IMR-90 (cell line): Measurements from ENCODE around the gene ARHGAP15. TPM values are rescaled to one million over a fixed set of nuclear protein-coding genes. Genes with fewer than 3 reads are reported as not detected.

ENCODE experiments used
- ATAC-seq: fragments of 200-7000 bp; cut with Tn5 transposase; 2 replicates; pipeline ENCODE4 v1.9.1; 2020; ENCODE audit warnings: low read depth, mild to moderate bottlenecking, moderate library complexity
- BruUV-seq: library from RNA; stranded (reverse); fragments of 400-500 nt; replicated peaks from 2 replicates; lab custom pipeline; 2021; lab: Mats Ljungman, UMichigan
- CTCF ChIA-PET: fragments of 300-600 bp; formaldehyde crosslinking; extraction: SDS; loops from one replicate; lab custom pipeline; 2021; ENCODE audit warnings: antibody characterized with exemption; lab: Yijun Ruan, JAX
- POLR2A ChIA-PET: fragments of 300-600 bp; sonication (Branson Sonifier 250); formaldehyde crosslinking; loops from one replicate; lab custom pipeline; 2022; ENCODE audit warnings: antibody characterized with exemption; ENCODE audit not compliant: unreplicated experiment; lab: Charles Lee
- DNase-seq: peaks from one replicate; pipeline ENCODE4 v3.0.0; 2013
- H2AFZ ChIP-seq: replicated peaks from 2 replicates; pipeline ENCODE3; 2013; ENCODE audit warnings: low read length, mild to moderate bottlenecking; ENCODE audit not compliant: poor library complexity
- H2AK5ac ChIP-seq: 2 replicates; pipeline ENCODE4 v1.6.1; 2013; ENCODE audit warnings: low read depth, low read length, inconsistent platforms
- H2AK9ac ChIP-seq: replicated peaks from 2 replicates; pipeline ENCODE3; 2013; ENCODE audit warnings: mild to moderate bottlenecking, low read depth, low read length, moderate library complexity; ENCODE audit not compliant: poor library complexity
- H2BK120ac ChIP-seq: 2 replicates; pipeline ENCODE4 v1.6.1; 2013; ENCODE audit warnings: low read depth, low read length, inconsistent platforms
- H2BK15ac ChIP-seq: 3 replicates; pipeline ENCODE4 v1.6.1; 2013; ENCODE audit warnings: low read depth, low read length, inconsistent platforms
- H2BK20ac ChIP-seq: 2 replicates; pipeline ENCODE4 v1.6.1; 2013; ENCODE audit warnings: low read depth, mild to moderate bottlenecking, inconsistent platforms, low read length, moderate library complexity
- H2BK5ac ChIP-seq: 2 replicates; pipeline ENCODE4 v1.6.1; 2013; ENCODE audit warnings: mild to moderate bottlenecking, low read depth, low read length, inconsistent platforms; ENCODE audit not compliant: poor library complexity, severe bottlenecking
- H3K14ac ChIP-seq: replicated peaks from 2 replicates; pipeline ENCODE4 v1.6.1; 2013; ENCODE audit warnings: low read depth, low read length, inconsistent platforms
- H3K18ac ChIP-seq: 2 replicates; pipeline ENCODE4 v1.6.1; 2013; ENCODE audit warnings: low read depth, low read length, control low read depth
- H3K23ac ChIP-seq: 2 replicates; pipeline ENCODE4 v1.6.1; 2013; ENCODE audit warnings: low read depth, low read length, inconsistent platforms
- H3K27ac ChIP-seq: 2 replicates; pipeline ENCODE4 v1.5.1; 2013; ENCODE audit warnings: mild to moderate bottlenecking, control low read depth, low read length; ENCODE audit not compliant: insufficient read depth
- H3K27me3 ChIP-seq: 2 replicates; pipeline ENCODE4 v1.6.1; 2013; ENCODE audit warnings: low read length; ENCODE audit not compliant: control insufficient read depth, insufficient read depth
- H3K36me3 ChIP-seq: 2 replicates; pipeline ENCODE4 v1.6.1; 2013; ENCODE audit warnings: low read length, mixed read lengths; ENCODE audit not compliant: control insufficient read depth, insufficient read depth
- H3K4ac ChIP-seq: 2 replicates; pipeline ENCODE4 v1.6.1; 2013; ENCODE audit warnings: low read depth, low read length, inconsistent platforms
- H3K4me1 ChIP-seq: 2 replicates; pipeline ENCODE4 v1.6.1; 2013; ENCODE audit warnings: low read length, mixed read lengths; ENCODE audit not compliant: control insufficient read depth, insufficient read depth
- H3K4me2 ChIP-seq: 2 replicates; pipeline ENCODE4 v1.6.1; 2013; ENCODE audit warnings: low read depth, mild to moderate bottlenecking, control low read depth, low read length, moderate library complexity
- H3K4me3 ChIP-seq: 2 replicates; pipeline ENCODE4 v1.5.1; 2013; ENCODE audit warnings: low read depth, mild to moderate bottlenecking, control low read depth, low read length, moderate library complexity; ENCODE audit not compliant: insufficient read depth
- H3K56ac ChIP-seq: 2 replicates; pipeline ENCODE4 v1.6.1; 2013; ENCODE audit warnings: low read length, inconsistent platforms; ENCODE audit not compliant: insufficient read depth; ENCODE audit errors: extremely low read depth
- H3K79me1 ChIP-seq, 2 experiments: 2 replicates each; pipeline ENCODE4 v1.6.1; 2013; ENCODE audit warnings: low read length in 2 of 2, inconsistent platforms in 1 of 2, low read depth in 1 of 2
- H3K9ac ChIP-seq: 2 replicates; pipeline ENCODE4 v1.6.1; 2013; ENCODE audit warnings: low read depth, low read length, control low read depth
- H3K9me1 ChIP-seq: 2 replicates; pipeline ENCODE4 v1.6.1; 2013; ENCODE audit warnings: low read length, inconsistent platforms; ENCODE audit not compliant: insufficient read depth
- H3K9me3 ChIP-seq: 2 replicates; pipeline ENCODE4 v1.6.1; 2013; ENCODE audit warnings: low read length; ENCODE audit not compliant: control insufficient read depth, insufficient read depth
- H4K20me1 ChIP-seq: 2 replicates; pipeline ENCODE4 v1.6.1; 2013; ENCODE audit warnings: low read length, inconsistent platforms; ENCODE audit not compliant: insufficient read depth
- H4K5ac ChIP-seq: 2 replicates; pipeline ENCODE4 v1.6.1; 2013; ENCODE audit warnings: mild to moderate bottlenecking, low read depth, low read length, control low read depth
- H4K8ac ChIP-seq, 2 experiments: 2 replicates each; pipeline ENCODE4 v1.6.1; 2013; ENCODE audit warnings: low read depth in 2 of 2, low read length in 2 of 2, control low read depth in 1 of 2, inconsistent platforms in 1 of 2
- H4K91ac ChIP-seq: 2 replicates; pipeline ENCODE4 v1.6.1; 2013; ENCODE audit warnings: low read depth, low read length, inconsistent platforms; ENCODE audit not compliant: insufficient read depth
- RAD21 ChIP-seq: IDR thresholded peaks from 2 replicates; pipeline ENCODE4 v1.6.1; 2012; ENCODE audit warnings: low read length, improper control_type of control experiment
- RCOR1 ChIP-seq: IDR thresholded peaks from 2 replicates; pipeline ENCODE4 v1.6.1; 2012; ENCODE audit warnings: mild to moderate bottlenecking, low read length, improper control_type of control experiment; ENCODE audit not compliant: insufficient replicate concordance
- WGBS, 2 experiments: methylation state at CpG; one replicate each; pipeline versions ENCODE4 v1.1.5 to v1.1.7; 2013; ENCODE audit warnings: missing lambda C conversion rate in 2 of 2; ENCODE audit not compliant: insufficient read length in 1 of 2; ENCODE audit errors: extremely low coverage in 2 of 2; 5-methylcytosine and 5-hydroxymethylcytosine counted together
- dilution Hi-C: fragments of 300-500 bp; cut with HindIII; formaldehyde crosslinking; loops from one replicate; pipeline ENCODE4 v1.14.3; 2018; ENCODE audit warnings: low sequenced_read_pairs; ENCODE audit not compliant: unreplicated experiment
- in situ Hi-C: fragments of 300-500 bp; cut with MboI; formaldehyde crosslinking; loops from 3 replicates; pipeline ENCODE4 v1.14.3; 2019; ENCODE audit warnings: low sequenced_read_pairs, inconsistent platforms, mixed read lengths
- intact Hi-C: fragments of 100-400 bp; cut with micrococcal nuclease; formaldehyde crosslinking; loops from 2 replicates; pipeline ENCODE4 v1.10.0; 2022
- polyA plus RNA-seq, 3 experiments: library from polyadenylated mRNA; depleted of rRNA; stranded (reverse); fragments of >200 nt; gene quantifications; 2 replicates each; pipeline ENCODE4 v1.2.3, GENCODE V29; 2012; ENCODE audit warnings: low replicate concordance in 1 of 3
- total RNA-seq: library from RNA; depleted of rRNA; stranded (reverse); fragments of >200 nt; gene quantifications from 2 replicates; pipeline ENCODE4 v1.2.3, GENCODE V29; 2012

ARHGAP15 gene
- total and polyA plus RNA-seq, 2 of the 4 experiments (the other 2 are of a cell fraction), result not detected

GRCh38 chr2:143142598-143142997, 13.4 kb downstream of the ARHGAP15 start:
- no TSS peak for BruUV-seq
- CTCF ChIA-PET, result no interaction called here
- no CpG with 5 or more reads among the region's 2 CpGs for WGBS, 2 experiments
- Histone ChIP-seq H4K91ac (no peak overlapping the region), H3K4ac (no peak overlapping the region), H3K23ac (no peak overlapping the region), H4K20me1 (no peaks in the 10 kb centered on the region), H2BK120ac (no peak overlapping the region), H3K79me1 (no peaks in the 10 kb centered on the region), H3K9me1 (no peaks in the 10 kb centered on the region), H3K36me3 (no peaks in the 10 kb centered on the region), H4K5ac (no peak overlapping the region), H3K4me1 (no peaks in the 10 kb centered on the region), H2BK20ac (no peak overlapping the region), H3K9me3 (no peaks in the 10 kb centered on the region), H2AK9ac (no peak overlapping the region), H2AFZ (no peak overlapping the region), H4K8ac (no peak overlapping the region), H3K9ac (no peak overlapping the region), H3K27ac (no peak overlapping the region), H2BK15ac (no peak overlapping the region), H3K18ac (no peak overlapping the region), H3K14ac (no peak overlapping the region), H2BK5ac (no peak overlapping the region), H2AK5ac (no peak overlapping the region), H3K27me3 (peaks cover 3% of the 10 kb centered on the region), H3K56ac (no peak overlapping the region), H3K4me2 (no peak overlapping the region), H3K4me3 (no peak overlapping the region)
- intact Hi-C loops (no loop called here), in situ Hi-C loops (no loop called here), dilution Hi-C loops (no loop called here)
- no peak for ATAC-seq
- POLR2A ChIA-PET, result no interaction called here
- no peak for DNase-seq
- TF ChIP-seq RCOR1, result no peak
- no peak for TF ChIP-seq RAD21
